Measurements from ENCODE around the gene CCN6. TPM values are rescaled to one million over a fixed set of nuclear protein-coding genes. Genes with fewer than 3 reads are reported as not detected.

CCN6 gene
- total RNA-seq, 1 experiment from 2014 or later, result not detected

- Mint-ChIP-seq H3K4me3 (no peak overlapping the region), H3K36me3 (ENCODE audit: insufficient read depth in 1 of 3, low read depth in 3 of 3) (peaks cover 0 to 11% (median 0%) of the 10 kb centered on the region in 3 experiments; a peak in 3 of 7 replicates), H3K9me3 (peaks cover 4 to 12% of the 10 kb centered on the region in 2 experiments; a peak in 4 of 5 replicates), H3K27ac (no peak overlapping the region), H3K4me1 (0 out of 4 replicates have a peak, but pooled peaks cover 0 to 2% of the 10 kb centered on the region in 2 experiments), H3K27me3 (ENCODE audit: low read depth) (no peaks in the 10 kb centered on the region; the same call in 1 of the 2 replicates)
- Histone ChIP-seq H2BK20ac (ENCODE audit: low read depth, low read length, poor library complexity, severe bottlenecking) (no peak overlapping the region), H3T11ph (ENCODE audit: low read length) (no peak overlapping the region), H3K23me2 (ENCODE audit: insufficient read length, low read depth, low read length, poor library complexity, severe bottlenecking) (no peaks in the 10 kb centered on the region), H2BK5ac (ENCODE audit: insufficient read length, low read length) (no peak overlapping the region), H3K9me3 (ENCODE audit: control insufficient read depth, low read depth, low read length) (no peaks in the 10 kb centered on the region), H2AK5ac (ENCODE audit: insufficient read length, low read length) (no peak overlapping the region), H3K4ac (ENCODE audit: low read depth, low read length) (no peak overlapping the region), H3K23ac (ENCODE audit: insufficient read length, low read depth, low read length) (no peak overlapping the region), H3K14ac (ENCODE audit: insufficient read depth, low read length) (no peak overlapping the region; the same call in 1 of the 2 replicates), H3K56ac (ENCODE audit: insufficient read length, low read depth, low read length) (no peak overlapping the region), H2BK15ac (ENCODE audit: low read depth, low read length) (no peak overlapping the region), H4K8ac (replicated peaks; ENCODE audit: insufficient read length, low read depth, low read length) (no peak overlapping the region), H3K9ac (ENCODE audit: extremely low read depth, insufficient read length, low read length) (no peak overlapping the region), H3K4me1 (ENCODE audit: insufficient read depth, low read length) (no peaks in the 10 kb centered on the region), H4K20me1 (ENCODE audit: control insufficient read depth, insufficient read depth, insufficient read length) (no peaks in the 10 kb centered on the region), H3K79me1 (ENCODE audit: insufficient read depth, low read depth, low read length, poor library complexity, severe bottlenecking) (no peaks in the 10 kb centered on the region), H4K5ac (ENCODE audit: insufficient read length, low read depth, low read length) (no peak overlapping the region), H2BK12ac (ENCODE audit: insufficient read length, low read depth, low read length) (no peak overlapping the region), H2BK120ac (ENCODE audit: low read depth, low read length, poor library complexity, severe bottlenecking) (no peak overlapping the region), H2AFZ (ENCODE audit: low read length) (no peak overlapping the region), H3K4me2 (ENCODE audit: insufficient read depth, insufficient read length, low read length) (no peak overlapping the region), H3K18ac (ENCODE audit: insufficient read length, low read depth, low read length) (no peak overlapping the region), H3K27ac (ENCODE audit: insufficient read length, low read depth, low read length) (no peak overlapping the region), H3K79me2 (ENCODE audit: insufficient read depth, low read length) (no peaks in the 10 kb centered on the region), H4K91ac (ENCODE audit: insufficient read length, low read depth, low read length) (no peak overlapping the region), H3K27me3 (ENCODE audit: insufficient read depth, low read length) (no peaks in the 10 kb centered on the region)
- no peak for TF ChIP-seq CTCF (conservative IDR thresholded peaks at IDR 0.05)
- WGBS (ENCODE audit: extremely low coverage, insufficient read length, low lambda C conversion rate), result no CpG with 5 or more reads among the region's 4 CpGs
- DNase-seq, result no peak
Observed at GRCh38 chr6:112024464-112024863, 29.4 kb upstream of the CCN6 start.
